SK-N-SH (cell line): ENCODE results near the gene EPB41L2. TPM values are rescaled to one million over a fixed set of nuclear protein-coding genes. Genes with fewer than 3 reads are reported as not detected.

Experiments
- CTCF ChIA-PET: fragments of 300-600, 350-600 bp; formaldehyde crosslinking; extraction: SDS; loops from one replicate; lab custom pipeline; 2021; lab: Yijun Ruan, JAX
- POLR2A ChIA-PET: fragments of 350-600 bp; sonication (Branson Sonifier 250); formaldehyde crosslinking; extraction: SDS; loops from one replicate; lab custom pipeline; 2020; ENCODE audit warnings: antibody characterized with exemption, inconsistent platforms; lab: Yijun Ruan, JAX
- DNase-seq: peaks from one replicate; pipeline ENCODE4 v3.0.0; 2012
- H2AFZ ChIP-seq: fragments of 200-600 bp; sonication (generic); 2 replicates; pipeline ENCODE4 v1.8.1; 2016; ENCODE audit warnings: antibody characterized with exemption, mild to moderate bottlenecking, low read depth
- H3F3A ChIP-seq: fragments of 200-600 bp; sonication (generic); replicated peaks from 2 replicates; pipeline ENCODE3; 2016; ENCODE audit warnings: antibody characterized with exemption, mild to moderate bottlenecking; ENCODE audit not compliant: insufficient read depth
- H3K27ac ChIP-seq, 2 experiments: fragments of 200-500 bp in 1 of 2; fragments of 200-600 bp in 1 of 2; sonication (Bioruptor generic) in 1 of 2; sonication (generic), shearing (Covaris generic) in 1 of 2; 2 replicates each; pipeline versions ENCODE4 v1.5.1 to v1.6.1; 2014 to 2016; ENCODE audit warnings: low read depth in 2 of 2, inconsistent platforms in 1 of 2, low read length in 1 of 2, mild to moderate bottlenecking in 1 of 2, mixed read lengths in 1 of 2
- H3K27me3 ChIP-seq: fragments of 200-600 bp; sonication (generic), shearing (Covaris generic); 2 replicates; pipeline ENCODE4 v1.6.1; 2016; ENCODE audit warnings: mixed run types; ENCODE audit not compliant: insufficient read depth
- H3K36me3 ChIP-seq, 2 experiments: fragments of 200-500 bp in 1 of 2; fragments of 200-600 bp in 1 of 2; sonication (Bioruptor generic) in 1 of 2; sonication (generic) in 1 of 2; replicated peaks in 1 of 2; 2 replicates each; pipeline versions ENCODE3 to v1.5.1; 2014 to 2016; ENCODE audit warnings: low read length in 1 of 2, mild to moderate bottlenecking in 1 of 2; ENCODE audit not compliant: insufficient read depth in 2 of 2, control insufficient read depth in 1 of 2
- H3K4me1 ChIP-seq, 2 experiments: fragments of 200-500 bp in 1 of 2; fragments of 200-600 bp in 1 of 2; sonication (Bioruptor generic) in 1 of 2; sonication (generic), shearing (Covaris generic) in 1 of 2; 2 replicates each; pipeline versions ENCODE4 v1.5.1 to v1.6.1; 2014 to 2016; ENCODE audit warnings: low read depth in 1 of 2, low read length in 1 of 2, mixed run types in 1 of 2; ENCODE audit not compliant: insufficient read depth in 2 of 2, control insufficient read depth in 1 of 2
- H3K4me2 ChIP-seq: fragments of 200-600 bp; sonication (generic), shearing (Covaris generic); 2 replicates; pipeline ENCODE4 v1.6.1; 2017; ENCODE audit warnings: mixed run types
- H3K4me3 ChIP-seq, 2 experiments: fragments of 200-500 bp in 1 of 2; fragments of 200-600 bp in 1 of 2; sonication (Bioruptor generic) in 1 of 2; sonication (generic), shearing (Covaris generic) in 1 of 2; 2 replicates each; pipeline versions ENCODE4 v1.5.1 to v1.8.1; 2014 to 2016; ENCODE audit warnings: low read depth in 2 of 2, inconsistent platforms in 1 of 2, low read length in 1 of 2, mild to moderate bottlenecking in 1 of 2, mixed read lengths in 1 of 2, moderate library complexity in 1 of 2
- H3K79me2 ChIP-seq: fragments of 200-600 bp; sonication (generic); 2 replicates; pipeline ENCODE4 v1.8.1; 2017; ENCODE audit warnings: mild to moderate bottlenecking; ENCODE audit not compliant: insufficient read depth
- H3K9ac ChIP-seq: fragments of 200-600 bp; sonication (generic); 2 replicates; pipeline ENCODE4 v1.6.1; 2017; ENCODE audit warnings: mixed run types
- H3K9me2 ChIP-seq: fragments of 200-600 bp; sonication (generic); 2 replicates; pipeline ENCODE4 v1.6.1; 2017; ENCODE audit warnings: mixed run types
- H3K9me3 ChIP-seq: fragments of 200-600 bp; sonication (generic); 2 replicates; pipeline ENCODE4 v1.6.1; 2017; ENCODE audit warnings: mixed run types, mild to moderate bottlenecking, moderate library complexity
- H4K20me1 ChIP-seq: fragments of 200-600 bp; sonication (generic); 2 replicates; pipeline ENCODE4 v1.6.1; 2017; ENCODE audit warnings: mild to moderate bottlenecking, mixed run types; ENCODE audit not compliant: insufficient read depth
- ELF1 ChIP-seq: IDR thresholded peaks from 2 replicates; pipeline ENCODE4 v1.4.0; 2012
- EP300 ChIP-seq, 2 experiments: IDR thresholded peaks; 2 replicates each; pipeline versions ENCODE4 v1.4.0 to v1.6.1; 2012; ENCODE audit warnings: borderline replicate concordance in 1 of 2, low read depth in 1 of 2, low read length in 1 of 2
- FOXJ3 ChIP-seq: sonication (generic); formaldehyde crosslinking; IDR thresholded peaks from 2 replicates; pipeline ENCODE4 v1.5.1; 2020; ENCODE audit warnings: mild to moderate bottlenecking, missing genetic modification reagents
- GATA2 ChIP-seq: sonication (generic); formaldehyde crosslinking; IDR thresholded peaks from 2 replicates; pipeline ENCODE4 v1.5.0; 2020; ENCODE audit warnings: mild to moderate bottlenecking, missing genetic modification reagents
- MAX ChIP-seq: IDR thresholded peaks from 2 replicates; pipeline ENCODE4 v1.4.0; 2012; ENCODE audit warnings: low read depth
- MEF2A ChIP-seq: IDR thresholded peaks from 2 replicates; pipeline ENCODE4 v1.4.0; 2012; ENCODE audit warnings: low read depth, borderline replicate concordance
- MXI1 ChIP-seq: IDR thresholded peaks from 2 replicates; pipeline ENCODE4 v1.6.1; 2012; ENCODE audit warnings: mild to moderate bottlenecking, low read depth, low read length, improper control_type of control experiment
- NRF1 ChIP-seq: IDR thresholded peaks from 2 replicates; pipeline ENCODE4 v1.6.1; 2012; ENCODE audit warnings: low read depth, mild to moderate bottlenecking, low read length
- POLR2AphosphoS5 ChIP-seq: IDR thresholded peaks from 2 replicates; pipeline ENCODE4 v1.6.1; 2012; ENCODE audit warnings: low read depth, low read length
- RFX5 ChIP-seq: IDR thresholded peaks from 2 replicates; pipeline ENCODE4 v1.6.1; 2012; ENCODE audit warnings: mild to moderate bottlenecking, improper control_type of control experiment, low read length
- TAF1 ChIP-seq: IDR thresholded peaks from 2 replicates; pipeline ENCODE4 v1.6.1; 2012; ENCODE audit warnings: low read depth, mild to moderate bottlenecking, low read length, moderate library complexity, borderline replicate concordance
- TCF12 ChIP-seq: IDR thresholded peaks from 2 replicates; pipeline ENCODE4 v1.4.0; 2012
- ZBTB33 ChIP-seq: IDR thresholded peaks from 2 replicates; pipeline ENCODE4 v1.4.0; 2012; ENCODE audit warnings: low read depth, borderline replicate concordance
- WGBS: methylation state at CpG from one replicate; pipeline ENCODE4 v1.1.6; 2017; ENCODE audit warnings: low lambda C conversion rate; 5-methylcytosine and 5-hydroxymethylcytosine counted together
- polyA plus RNA-seq, 3 experiments: library from polyadenylated mRNA; depleted of rRNA; stranded (reverse); fragments of >200 nt; gene quantifications; 2 replicates each; pipeline ENCODE4 v1.2.3, GENCODE V29; 2012

EPB41L2 gene
- polyA plus RNA-seq, 1 of the 3 experiments (the other 2 are of a cell fraction): 1.4 TPM

- no peaks in the 10 kb centered on the region for H3K79me2 ChIP-seq
- no peak overlapping the region for H3K27ac ChIP-seq
- CTCF ChIA-PET: no interaction called here
- WGBS: 5% methylated on average over 3 of the region's 3 CpGs
- H3K4me3 ChIP-seq: no peak overlapping the region
- peaks cover 0 to 5% of the 10 kb centered on the region in 2 experiments; a peak in 1 of 4 replicates for H3K4me1 ChIP-seq
- H3K27me3 ChIP-seq: peaks cover 29% of the 10 kb centered on the region; the same call in 1 of the 2 replicates
- no peak overlapping the region for H3K9ac ChIP-seq
- no peaks in the 10 kb centered on the region for H3K9me2 ChIP-seq
- no peaks in the 10 kb centered on the region for H3K9me3 ChIP-seq
- POLR2A ChIA-PET: no interaction called here
- 0 out of 2 replicates have a peak overlapping the region, but pooled peaks have one; percentile 76 for H3K4me2 ChIP-seq
- H4K20me1 ChIP-seq: no peaks in the 10 kb centered on the region
- DNase-seq: no peak
- no peak overlapping the region for H2AFZ ChIP-seq
- TF ChIP-seq MXI1 (no peak), MAX (no peak), ELF1 (no peak), POLR2AphosphoS5 (no peak), EP300 (IDR thresholded peaks at IDR 0.05; ENCODE audit: borderline replicate concordance in 1 of 2, low read depth in 1 of 2, low read length in 1 of 2) (no peak), MEF2A (no peak), GATA2 (CRISPR knock-in tag) (no peak), RFX5 (no peak), TAF1 (no peak), ZBTB33 (no peak), FOXJ3 (no peak)
- H3K36me3 ChIP-seq: no peaks in the 10 kb centered on the region
- H3F3A ChIP-seq: peaks cover 7% of the 10 kb centered on the region
These were observed 2.7 kb downstream of the EPB41L2 start for GRCh38 chr6:131060311-131060710.

- no peak overlapping the region for H2AFZ ChIP-seq
- ChIA-PET POLR2A (no interaction called here), CTCF (no interaction called here)
- H3F3A ChIP-seq: peaks cover 7% of the 10 kb centered on the region
- TF ChIP-seq TCF12 (no peak), MEF2A (no peak), NRF1 (no peak)
- peaks cover 21% of the 10 kb centered on the region; the same call in 1 of the 2 replicates for H3K27me3 ChIP-seq
- H3K36me3 ChIP-seq: no peaks in the 10 kb centered on the region
- H4K20me1 ChIP-seq: no peaks in the 10 kb centered on the region
- peaks cover 0 to 5% of the 10 kb centered on the region in 2 experiments; a peak in 1 of 4 replicates for H3K4me1 ChIP-seq
- WGBS: 14% methylated on average over 4 of the region's 4 CpGs
- no peaks in the 10 kb centered on the region for H3K79me2 ChIP-seq
- H3K9me3 ChIP-seq: no peaks in the 10 kb centered on the region
- H3K4me2 ChIP-seq: peak overlapping the region; percentile 15; the same call in 1 of the 2 replicates
- no peak overlapping the region for H3K9ac ChIP-seq
- H3K4me3 ChIP-seq: no peak overlapping the region
- H3K9me2 ChIP-seq: no peaks in the 10 kb centered on the region
- no peak for DNase-seq
- H3K27ac ChIP-seq: 0 out of 4 replicates have a peak overlapping the region, but pooled peaks of 1 of the 2 experiments have one; percentile 19
These were observed 3.6 kb downstream of the EPB41L2 start for GRCh38 chr6:131059486-131059885.
